Uterus (tissue), 2 donors: ENCODE measurements around the gene PLIN5.

Source experiments
- POLR2A ChIP-seq, 2 donors: fragments of 450-650 bp; IDR thresholded peaks; one replicate each; pipeline ENCODE4 v1.6.1; 2016; ENCODE audit warnings: antibody characterized with exemption in 2 of 2, mild to moderate bottlenecking in 1 of 2, moderate library complexity in 1 of 2
- TF ChIP-seq, protein P1 (sequence below), 4 experiments: fragments of 200-600 bp in 2 of 4; fragments of 450-650 bp in 2 of 4; sonication (generic) in 2 of 4; IDR thresholded peaks; one replicate each; pipeline ENCODE4 v1.5.1; 2016 to 2019; ENCODE audit warnings: antibody characterized with exemption in 4 of 4, mild to moderate bottlenecking in 2 of 4, moderate library complexity in 1 of 4

DNA sequence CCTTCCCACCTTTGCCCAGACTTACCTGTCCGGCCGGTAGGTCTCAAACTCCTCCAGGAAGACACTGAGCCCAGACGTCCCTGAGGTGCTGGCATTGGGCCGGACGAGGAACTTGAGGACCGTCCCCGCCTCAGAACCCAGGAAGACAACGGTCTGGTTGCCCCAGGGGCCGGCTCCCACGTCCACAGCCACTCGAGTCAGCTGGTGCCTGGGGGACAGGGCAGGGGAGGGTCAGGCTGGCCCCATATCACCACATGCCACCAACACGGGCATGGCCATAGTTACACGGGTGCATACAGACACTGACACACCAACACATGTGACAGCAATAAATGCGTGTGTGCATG, 13.2 kb upstream of the PLIN5 start:
- TF ChIP-seq, protein P1, sequence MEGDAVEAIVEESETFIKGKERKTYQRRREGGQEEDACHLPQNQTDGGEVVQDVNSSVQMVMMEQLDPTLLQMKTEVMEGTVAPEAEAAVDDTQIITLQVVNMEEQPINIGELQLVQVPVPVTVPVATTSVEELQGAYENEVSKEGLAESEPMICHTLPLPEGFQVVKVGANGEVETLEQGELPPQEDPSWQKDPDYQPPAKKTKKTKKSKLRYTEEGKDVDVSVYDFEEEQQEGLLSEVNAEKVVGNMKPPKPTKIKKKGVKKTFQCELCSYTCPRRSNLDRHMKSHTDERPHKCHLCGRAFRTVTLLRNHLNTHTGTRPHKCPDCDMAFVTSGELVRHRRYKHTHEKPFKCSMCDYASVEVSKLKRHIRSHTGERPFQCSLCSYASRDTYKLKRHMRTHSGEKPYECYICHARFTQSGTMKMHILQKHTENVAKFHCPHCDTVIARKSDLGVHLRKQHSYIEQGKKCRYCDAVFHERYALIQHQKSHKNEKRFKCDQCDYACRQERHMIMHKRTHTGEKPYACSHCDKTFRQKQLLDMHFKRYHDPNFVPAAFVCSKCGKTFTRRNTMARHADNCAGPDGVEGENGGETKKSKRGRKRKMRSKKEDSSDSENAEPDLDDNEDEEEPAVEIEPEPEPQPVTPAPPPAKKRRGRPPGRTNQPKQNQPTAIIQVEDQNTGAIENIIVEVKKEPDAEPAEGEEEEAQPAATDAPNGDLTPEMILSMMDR (IDR thresholded peaks at IDR 0.05): no peak
- TF ChIP-seq POLR2A (IDR thresholded peaks at IDR 0.05): no peak
